K562 (cell line): ENCODE measurements around the gene MICU1. TPM values are rescaled to one million over a fixed set of nuclear protein-coding genes. Genes with fewer than 3 reads are reported as not detected.

Source experiments
- CHD7 ChIP-seq: fragments of 200-600 bp; sonication (generic); IDR thresholded peaks from one replicate; pipeline ENCODE4 v1.6.1; 2012; ENCODE audit warnings: mild to moderate bottlenecking, low read depth, low read length, inconsistent platforms
- CREBBP ChIP-seq: IDR thresholded peaks from one replicate; pipeline ENCODE4 v1.6.1; 2012; ENCODE audit warnings: low read depth, mild to moderate bottlenecking, control low read depth, inconsistent platforms, low read length
- ELF4 ChIP-seq: fragments of 450-650 bp; formaldehyde crosslinking; IDR thresholded peaks from 2 replicates; pipeline ENCODE4 v1.4.0; 2022; ENCODE audit warnings: missing genetic modification characterization
- FOXJ3 ChIP-seq: sonication (generic); formaldehyde crosslinking; IDR thresholded peaks from 2 replicates; pipeline ENCODE4 v1.4.0; 2020; ENCODE audit warnings: mild to moderate bottlenecking, missing genetic modification reagents
- PHF21A ChIP-seq: fragments of 450-650 bp; IDR thresholded peaks from 2 replicates; pipeline ENCODE4 v1.6.1; 2017; ENCODE audit warnings: low read depth, borderline replicate concordance
- RFX7 ChIP-seq: fragments of 250-450 bp; sonication (Bioruptor Pico); IDR thresholded peaks from 2 replicates; pipeline ENCODE4 v1.5.1; 2021; ENCODE audit warnings: mild to moderate bottlenecking
- SIN3B ChIP-seq: fragments of 450-650 bp; IDR thresholded peaks from 2 replicates; pipeline ENCODE4 v1.6.1; 2017; ENCODE audit warnings: low read depth, mild to moderate bottlenecking, moderate library complexity
- TAF1 ChIP-seq: IDR thresholded peaks from 2 replicates; pipeline ENCODE4 v1.6.1; 2011; ENCODE audit warnings: mild to moderate bottlenecking, low read length, moderate library complexity; ENCODE audit not compliant: insufficient read depth, control insufficient read depth, severe bottlenecking; ENCODE audit errors: extremely low read depth
- ZNF764 ChIP-seq: fragments of 250-450 bp; sonication (Bioruptor Pico); IDR thresholded peaks from 2 replicates; pipeline ENCODE4 v1.4.0; 2020; ENCODE audit warnings: low read depth, mild to moderate bottlenecking, moderate library complexity
- polyA plus RNA-seq, 8 experiments: library from polyadenylated mRNA; depleted of rRNA in 4 of 8; stranded (reverse) in 5 of 8; unstranded in 3 of 8; fragments of >200 nt; fragmentation: Nextera tagmentation in 2 of 8; fragmentation: Illumina TruSeq in 1 of 8; extraction: Ambion mirVana in 2 of 8; extraction: Trizol in 1 of 8; gene quantifications; 2 replicates each; pipeline versions ENCODE4 v1.2.1 to v1.2.3, GENCODE V29; 2011 to 2014; ENCODE audit warnings: inconsistent platforms in 1 of 8, missing spikeins in 1 of 8
- total RNA-seq, 7 experiments: library from RNA; depleted of rRNA in 6 of 7; stranded (reverse); fragments of >200 nt in 6 of 7; fragmentation: Illumina TruSeq in 2 of 7; extraction: Trizol in 2 of 7; gene quantifications; 2 replicates each; pipeline versions ENCODE4 v1.2.1 to v1.2.3, GENCODE V29; 2011 to 2021; ENCODE audit warnings: low replicate concordance in 1 of 7
- TF ChIP-seq, protein P1 (sequence below): sonication (generic); formaldehyde crosslinking; IDR thresholded peaks from 2 replicates; pipeline ENCODE4 v1.8.0; 2022; ENCODE audit warnings: mild to moderate bottlenecking, missing genetic modification reagents, borderline replicate concordance
- TF ChIP-seq, protein P2 (sequence below): sonication (generic); formaldehyde crosslinking; IDR thresholded peaks from 2 replicates; pipeline ENCODE4 v1.4.0; 2020; ENCODE audit warnings: mild to moderate bottlenecking, missing genetic modification reagents

The MICU1 gene
- total and polyA plus RNA-seq, 9 of the 15 experiments (the other 6 are each of a cell fraction or from before 2014, with no cell fraction given) = 29.3 to 76.8 (median 48.4) TPM

DNA sequence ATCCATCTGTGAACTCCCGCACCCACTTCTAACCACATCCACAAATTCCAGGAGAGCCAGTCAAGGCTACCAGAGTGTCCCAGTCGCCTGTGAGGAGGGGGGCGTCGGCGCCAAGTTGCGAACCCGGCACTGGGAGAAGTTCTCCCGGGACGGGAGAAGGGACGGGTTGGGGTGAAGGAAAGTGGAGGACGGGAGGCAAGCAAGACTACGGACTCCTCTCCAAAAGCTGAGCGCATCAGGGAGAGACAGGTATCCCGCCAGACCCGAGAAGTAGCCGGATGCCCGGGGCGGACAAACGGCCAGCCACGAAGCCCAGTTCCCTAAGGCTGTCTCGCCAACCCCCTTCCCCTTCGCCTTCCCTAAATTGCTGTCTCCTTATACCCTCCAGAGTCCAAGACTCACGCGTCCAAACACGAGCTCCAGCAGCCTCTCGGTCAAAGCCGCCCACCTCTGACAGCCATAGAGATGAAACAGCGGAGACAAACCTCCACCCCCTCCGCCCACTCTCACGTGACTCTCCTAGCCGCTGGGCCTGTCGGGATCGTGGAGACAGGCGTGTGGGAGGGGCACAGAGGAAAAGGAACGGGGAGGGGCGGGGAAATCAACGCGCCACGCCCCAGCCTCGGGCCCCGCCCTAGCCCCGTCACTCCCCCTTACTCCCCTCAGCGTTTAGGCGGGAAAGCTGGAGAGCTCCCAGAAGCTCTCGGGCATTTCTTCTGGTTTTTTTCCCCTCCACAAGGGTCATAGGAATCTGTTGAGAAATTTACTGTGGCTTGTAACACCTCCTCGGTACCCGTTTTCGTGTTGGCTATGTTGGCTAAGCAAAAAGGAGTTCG is at the start of gene MICU1 (continued):
- TF ChIP-seq TAF1 (peak; percentile 91), ELF4 (CRISPR knock-in tag) (no peak), CREBBP (no peak), FOXJ3 (CRISPR knock-in tag) (no peak), ZNF764 (CRISPR knock-in tag) (no peak), PHF21A (no peak), SIN3B (peak; percentile 15; the same call in 1 of the 2 replicates), RFX7 (CRISPR knock-in tag) (no peak), CHD7 (no peak)
- TF ChIP-seq, protein P1, sequence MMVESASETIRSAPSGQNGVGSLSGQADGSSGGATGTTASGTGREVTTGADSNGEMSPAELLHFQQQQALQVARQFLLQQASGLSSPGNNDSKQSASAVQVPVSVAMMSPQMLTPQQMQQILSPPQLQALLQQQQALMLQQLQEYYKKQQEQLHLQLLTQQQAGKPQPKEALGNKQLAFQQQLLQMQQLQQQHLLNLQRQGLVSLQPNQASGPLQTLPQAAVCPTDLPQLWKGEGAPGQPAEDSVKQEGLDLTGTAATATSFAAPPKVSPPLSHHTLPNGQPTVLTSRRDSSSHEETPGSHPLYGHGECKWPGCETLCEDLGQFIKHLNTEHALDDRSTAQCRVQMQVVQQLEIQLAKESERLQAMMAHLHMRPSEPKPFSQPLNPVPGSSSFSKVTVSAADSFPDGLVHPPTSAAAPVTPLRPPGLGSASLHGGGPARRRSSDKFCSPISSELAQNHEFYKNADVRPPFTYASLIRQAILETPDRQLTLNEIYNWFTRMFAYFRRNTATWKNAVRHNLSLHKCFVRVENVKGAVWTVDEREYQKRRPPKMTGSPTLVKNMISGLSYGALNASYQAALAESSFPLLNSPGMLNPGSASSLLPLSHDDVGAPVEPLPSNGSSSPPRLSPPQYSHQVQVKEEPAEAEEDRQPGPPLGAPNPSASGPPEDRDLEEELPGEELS (CRISPR knock-in tag) = no peak
- TF ChIP-seq, protein P2, sequence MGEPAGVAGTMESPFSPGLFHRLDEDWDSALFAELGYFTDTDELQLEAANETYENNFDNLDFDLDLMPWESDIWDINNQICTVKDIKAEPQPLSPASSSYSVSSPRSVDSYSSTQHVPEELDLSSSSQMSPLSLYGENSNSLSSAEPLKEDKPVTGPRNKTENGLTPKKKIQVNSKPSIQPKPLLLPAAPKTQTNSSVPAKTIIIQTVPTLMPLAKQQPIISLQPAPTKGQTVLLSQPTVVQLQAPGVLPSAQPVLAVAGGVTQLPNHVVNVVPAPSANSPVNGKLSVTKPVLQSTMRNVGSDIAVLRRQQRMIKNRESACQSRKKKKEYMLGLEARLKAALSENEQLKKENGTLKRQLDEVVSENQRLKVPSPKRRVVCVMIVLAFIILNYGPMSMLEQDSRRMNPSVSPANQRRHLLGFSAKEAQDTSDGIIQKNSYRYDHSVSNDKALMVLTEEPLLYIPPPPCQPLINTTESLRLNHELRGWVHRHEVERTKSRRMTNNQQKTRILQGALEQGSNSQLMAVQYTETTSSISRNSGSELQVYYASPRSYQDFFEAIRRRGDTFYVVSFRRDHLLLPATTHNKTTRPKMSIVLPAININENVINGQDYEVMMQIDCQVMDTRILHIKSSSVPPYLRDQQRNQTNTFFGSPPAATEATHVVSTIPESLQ (CRISPR knock-in tag) = peak; percentile 33; the same call in 1 of the 2 replicates
